Bladder microvascular endothelial cell (primary cell): ENCODE data around the gene OR2A7. TPM values are rescaled to one million over a fixed set of nuclear protein-coding genes. Genes with fewer than 3 reads are reported as not detected.

Source experiments
- total RNA-seq: library from RNA; depleted of rRNA; stranded (reverse); fragments of >200 nt; gene quantifications from 2 replicates; pipeline ENCODE4 v1.2.3, GENCODE V29; 2014

Gene OR2A7
- not detected in 2 replicates for total RNA-seq

DNA sequence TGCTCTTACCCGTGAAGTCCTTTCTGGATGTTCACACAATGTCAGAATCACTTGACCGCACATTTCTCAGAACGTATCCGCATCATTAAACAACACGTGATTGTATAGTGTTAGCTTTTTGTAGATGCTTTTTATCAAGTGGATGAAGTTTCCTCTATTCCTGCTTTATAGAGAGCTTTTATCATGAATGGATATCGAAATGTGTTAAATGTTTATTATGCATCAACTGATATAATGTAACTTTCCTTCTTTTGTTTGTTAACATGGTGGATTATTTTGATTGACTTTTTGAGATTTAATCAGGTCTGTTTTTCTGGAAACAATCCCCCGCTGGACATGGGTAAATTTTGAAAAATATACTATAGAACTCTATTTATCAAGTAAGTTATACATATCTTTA is at the start of gene OR2A7:
TSS of gene OR2A7 (minus strand) at position 101 of the 400 bp plus-strand sequence. CDS start 5,164 bp downstream, outside the sequence.

DNA sequence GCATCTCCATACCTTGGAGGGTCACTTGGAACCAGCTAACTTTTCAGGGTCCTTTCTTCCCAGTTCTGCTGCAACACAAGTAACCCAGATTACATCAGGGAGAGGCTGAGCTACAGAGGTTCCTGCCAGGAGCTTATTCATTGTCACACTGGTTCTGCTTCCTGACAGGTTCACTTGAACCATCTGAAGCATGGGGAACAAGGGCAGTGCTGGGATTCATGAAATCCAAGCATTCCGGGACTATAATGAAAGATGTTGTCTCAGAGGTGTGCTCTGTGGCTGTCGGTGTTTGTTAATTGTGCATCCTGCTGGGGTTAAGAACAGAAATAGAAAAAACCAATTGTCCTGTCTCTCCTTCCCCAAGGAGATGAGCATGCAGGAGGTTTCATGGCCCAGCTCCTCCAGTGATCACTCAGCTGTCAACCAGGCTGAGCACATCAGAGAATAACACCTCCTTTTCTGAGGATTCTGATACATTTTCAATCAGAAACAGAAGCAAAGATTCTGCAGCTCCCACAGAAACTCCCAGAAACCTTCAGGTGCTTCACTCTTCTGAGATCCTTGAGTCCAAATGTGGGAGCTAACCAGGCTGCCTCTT is 47.4 kb upstream of the OR2A7 start, which contains the start of gene OR2A1:
TSS of gene OR2A1 (plus strand) at position 548 of the 598 bp plus-strand sequence. CDS start 5,706 bp downstream, outside the sequence.

GRCh38 chr7:144269188-144269587 is 4.6 kb upstream of the OR2A7 start, which contains the start of gene CTAGE8:
Gene CTAGE8, minus strand, starts transcription at chr7:144269288. Its CDS starts 38 bp downstream, at chr7:144269250.

GRCh38 chr7:144239365-144239764 is 25.2 kb downstream of the OR2A7 start, which contains the start of gene OR2A42:
Gene OR2A42, minus strand, starts transcription at chr7:144239605. Its CDS starts 6,762 bp downstream, at chr7:144232843.

Other genes starting within 250 kb of the OR2A7 start
- gene OR2A5, start 215.8 kb downstream of the OR2A7 start, total RNA-seq = not detected in 2 replicates
- gene OR2A25, start 195.0 kb downstream of the OR2A7 start, total RNA-seq = not detected in 2 replicates
- not detected in 2 replicates for gene OR2A12, start 178.5 kb downstream of the OR2A7 start, total RNA-seq
- gene OR2A2, start 155.2 kb downstream of the OR2A7 start, total RNA-seq = not detected in 2 replicates
- not detected in 2 replicates for gene OR2A14, start 141.6 kb downstream of the OR2A7 start, total RNA-seq
- not detected in 2 replicates for gene CTAGE4, start 81.3 kb downstream of the OR2A7 start, total RNA-seq
- gene ARHGEF35, start 69.0 kb downstream of the OR2A7 start, total RNA-seq = 0.06 and 0.32 TPM in 2 replicates
- gene OR2A42, start 25.2 kb downstream of the OR2A7 start, total RNA-seq = not detected in 2 replicates
- gene CTAGE8, start 4.5 kb upstream of the OR2A7 start, total RNA-seq = not detected in 2 replicates
- not detected in 2 replicates for gene OR2A1, start 47.6 kb upstream of the OR2A7 start, total RNA-seq
- gene ARHGEF5, start 90.6 kb upstream of the OR2A7 start, total RNA-seq = 0.06 and 0.16 TPM in 2 replicates
- gene NOBOX, start 138.9 kb upstream of the OR2A7 start, total RNA-seq = not detected in 2 replicates